Stimulated activated CD4-positive, alpha-beta T cell treated with anti-CD3 and anti-CD28 coated beads, TNF-alpha, amount 100 ng/mL, for 48 hours (primary cell): ENCODE data around the gene NUCB1.

Source experiments
- DNase-seq, 3 donors: peaks; one replicate each; pipeline ENCODE4 v3.0.0-alpha.2; 2020; ENCODE audit warnings: low read depth in 3 of 3

The NUCB1 gene

DNA sequence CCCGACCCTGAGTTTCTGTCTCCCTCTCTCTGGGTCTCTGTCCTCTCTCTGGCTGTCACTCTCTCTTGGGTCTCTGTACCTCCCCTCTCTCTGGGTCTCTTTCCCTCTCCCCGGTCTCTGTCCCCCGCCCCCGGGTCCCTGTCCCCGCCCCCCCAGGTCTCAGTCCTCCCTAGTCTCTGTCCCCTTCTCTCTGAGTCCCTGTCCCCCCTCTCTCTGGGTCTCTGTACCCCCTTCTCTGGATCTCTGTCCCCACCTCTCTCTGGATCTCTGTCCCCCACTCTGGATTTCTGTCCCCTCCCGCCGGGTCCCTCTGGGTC is 62.7 kb downstream of the NUCB1 start:
- DNase-seq: no peak

DNA sequence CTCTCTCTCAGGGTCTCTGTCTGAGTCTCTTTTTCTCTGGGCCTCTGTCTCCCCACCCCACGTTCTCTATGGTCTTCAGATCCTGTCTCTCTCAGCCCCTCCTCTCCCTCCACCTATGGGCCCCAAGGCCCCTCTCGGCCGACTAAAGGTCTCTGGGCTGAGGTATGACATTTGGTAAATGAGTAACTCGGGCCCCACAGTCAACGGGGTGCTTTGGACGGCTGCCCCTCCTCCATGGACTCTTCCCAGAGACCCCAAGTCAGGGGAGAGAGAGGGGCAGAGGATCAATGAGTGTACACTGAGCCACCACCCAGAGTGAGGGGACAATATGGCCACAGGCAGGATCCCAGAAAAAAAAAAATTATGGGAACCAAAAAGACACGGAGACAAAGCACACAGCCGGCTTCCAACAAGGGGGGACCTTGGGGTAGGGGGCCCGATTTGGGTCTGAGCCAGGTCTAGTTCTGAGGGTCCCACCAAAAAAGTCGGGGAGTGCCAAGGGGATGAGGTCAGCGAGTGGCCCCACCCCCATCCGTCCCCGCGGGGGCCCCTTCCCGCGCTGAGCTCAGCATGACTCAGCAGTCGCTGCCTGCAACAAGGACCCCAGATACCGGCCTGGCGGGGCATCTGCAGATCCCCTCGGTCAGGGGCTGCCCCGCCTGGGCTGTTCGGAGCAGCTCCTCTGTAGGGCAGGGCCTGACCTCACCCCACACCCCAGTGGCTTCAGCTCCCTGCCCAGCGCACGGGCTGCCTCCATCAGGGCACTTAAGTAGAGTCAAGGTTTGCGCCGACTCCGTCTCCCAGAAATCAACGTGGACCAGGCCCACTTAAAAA is 63.5 kb downstream of the NUCB1 start:
- DNase-seq: peak; percentile 41 to 66 (median 62)

DNA sequence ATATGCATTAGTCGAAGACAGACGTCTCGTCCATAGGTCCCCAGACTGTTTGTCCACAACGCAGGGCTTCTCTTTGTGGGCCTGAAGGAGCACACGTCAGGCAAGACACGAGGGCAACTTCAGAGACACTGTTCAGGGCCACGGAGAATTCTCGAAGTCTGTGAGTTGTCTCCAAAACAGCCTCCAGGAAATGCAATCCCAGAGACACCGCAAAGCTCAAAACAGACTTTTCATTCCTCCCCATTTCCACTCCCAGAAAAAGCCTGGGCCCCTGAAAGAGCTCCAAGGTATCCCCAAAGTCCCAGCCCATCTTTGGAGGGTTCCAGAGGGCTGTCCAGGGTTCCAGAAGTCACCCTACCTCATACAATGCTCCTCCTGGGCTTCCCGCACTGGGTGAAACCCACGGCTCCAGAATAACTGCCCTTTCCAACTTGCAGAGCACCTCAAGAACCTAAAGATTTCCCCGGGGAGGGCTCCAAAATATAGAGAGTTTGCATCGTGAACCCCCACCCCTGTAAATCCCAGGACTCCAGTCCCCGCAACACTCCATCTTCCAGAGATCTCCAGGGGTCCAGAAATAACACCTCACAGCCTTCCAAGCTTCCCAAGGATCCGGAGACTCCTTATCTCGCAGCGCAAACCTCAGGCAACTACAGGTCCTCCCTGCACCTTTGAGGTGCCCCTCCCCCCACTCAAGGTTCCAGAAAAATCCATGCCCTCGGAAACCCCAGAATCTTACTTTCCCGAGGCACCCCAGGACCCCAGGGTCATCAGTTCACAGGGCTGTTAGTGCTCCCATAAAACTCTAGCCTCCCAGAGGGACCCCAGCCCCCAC is 64.3 kb downstream of the NUCB1 start:
- no peak for DNase-seq

DNA sequence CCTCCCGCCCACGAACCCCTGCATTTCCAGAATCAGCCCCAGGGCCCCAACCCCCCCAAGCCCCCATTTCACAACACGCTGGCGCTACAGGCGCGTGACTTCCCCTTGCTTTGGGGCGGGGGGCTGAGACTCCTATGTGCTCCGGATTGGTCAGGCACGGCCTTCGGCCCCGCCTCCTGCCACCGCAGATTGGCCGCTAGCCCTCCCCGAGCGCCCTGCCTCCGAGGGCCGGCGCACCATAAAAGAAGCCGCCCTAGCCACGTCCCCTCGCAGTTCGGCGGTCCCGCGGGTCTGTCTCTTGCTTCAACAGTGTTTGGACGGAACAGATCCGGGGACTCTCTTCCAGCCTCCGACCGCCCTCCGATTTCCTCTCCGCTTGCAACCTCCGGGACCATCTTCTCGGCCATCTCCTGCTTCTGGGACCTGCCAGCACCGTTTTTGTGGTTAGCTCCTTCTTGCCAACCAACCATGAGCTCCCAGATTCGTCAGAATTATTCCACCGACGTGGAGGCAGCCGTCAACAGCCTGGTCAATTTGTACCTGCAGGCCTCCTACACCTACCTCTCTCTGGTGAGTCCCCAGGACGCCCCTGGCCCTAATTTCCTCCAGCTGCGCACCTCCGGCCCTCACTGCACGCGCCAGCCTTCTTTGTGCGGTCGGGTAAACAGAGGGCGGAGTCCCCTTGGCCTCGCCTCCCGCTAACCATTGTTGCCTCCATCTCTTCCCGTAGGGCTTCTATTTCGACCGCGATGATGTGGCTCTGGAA is 65.1 kb downstream of the NUCB1 start, which contains the start of gene FTL:
Gene FTL (plus strand): TSS at position 270 of the 766 bp plus-strand sequence. CDS start 199 bp downstream, at position 469.
- DNase-seq: peak; percentile 82 to 93 (median 85)

DNA sequence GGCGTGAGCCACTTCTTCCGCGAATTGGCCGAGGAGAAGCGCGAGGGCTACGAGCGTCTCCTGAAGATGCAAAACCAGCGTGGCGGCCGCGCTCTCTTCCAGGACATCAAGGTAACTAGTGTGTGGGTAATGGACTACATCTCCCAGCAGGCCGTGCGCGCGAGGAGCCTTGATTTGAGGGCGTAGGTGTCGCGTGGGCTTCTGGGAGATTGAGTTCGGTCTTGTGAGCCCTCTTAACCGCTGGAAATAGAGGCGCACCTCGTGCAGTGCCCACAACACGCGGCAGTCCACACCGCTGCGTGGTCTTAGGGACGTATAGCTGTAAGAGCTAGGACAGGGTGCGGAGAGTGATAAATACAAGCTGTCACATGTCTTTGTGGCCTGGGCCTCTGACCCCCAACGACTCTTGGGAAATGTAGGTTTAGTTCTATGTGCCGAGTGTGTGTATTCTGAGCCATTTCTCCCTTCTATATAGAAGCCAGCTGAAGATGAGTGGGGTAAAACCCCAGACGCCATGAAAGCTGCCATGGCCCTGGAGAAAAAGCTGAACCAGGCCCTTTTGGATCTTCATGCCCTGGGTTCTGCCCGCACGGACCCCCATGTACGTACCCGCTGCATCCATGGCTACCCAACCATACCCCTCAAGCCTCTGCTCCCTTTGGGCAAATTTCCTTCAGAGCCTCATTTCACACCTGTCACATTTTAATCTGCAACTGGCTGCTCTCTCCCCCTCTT is 65.9 kb downstream of the NUCB1 start:
- peak; percentile 83 to 86 (median 86) for DNase-seq

DNA sequence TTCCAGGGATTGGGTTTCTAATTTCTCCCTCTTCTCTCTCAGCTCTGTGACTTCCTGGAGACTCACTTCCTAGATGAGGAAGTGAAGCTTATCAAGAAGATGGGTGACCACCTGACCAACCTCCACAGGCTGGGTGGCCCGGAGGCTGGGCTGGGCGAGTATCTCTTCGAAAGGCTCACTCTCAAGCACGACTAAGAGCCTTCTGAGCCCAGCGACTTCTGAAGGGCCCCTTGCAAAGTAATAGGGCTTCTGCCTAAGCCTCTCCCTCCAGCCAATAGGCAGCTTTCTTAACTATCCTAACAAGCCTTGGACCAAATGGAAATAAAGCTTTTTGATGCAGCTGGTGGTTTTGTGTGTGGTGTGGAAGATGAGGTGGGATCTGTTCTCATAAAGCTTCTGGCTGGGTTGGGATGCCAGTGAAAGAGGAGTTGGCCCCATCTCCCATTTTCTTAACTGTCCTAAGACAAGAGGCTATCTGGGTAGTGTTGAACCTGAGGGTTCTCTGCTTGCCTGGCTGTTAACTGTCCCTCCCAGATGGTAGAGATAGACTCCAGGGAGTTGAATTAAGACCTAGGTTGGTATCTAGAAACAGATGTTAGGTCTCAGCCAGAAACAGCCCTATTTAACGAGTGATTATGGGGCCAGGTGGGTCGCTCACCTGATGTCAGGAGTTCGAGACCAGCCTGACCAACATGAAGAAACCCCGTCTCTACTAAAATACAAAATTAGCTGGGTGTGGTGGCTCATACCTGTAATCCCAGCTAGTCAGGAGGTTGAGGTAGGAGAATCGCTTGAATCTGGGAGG is 66.6 kb downstream of the NUCB1 start:
- no peak for DNase-seq

DNA sequence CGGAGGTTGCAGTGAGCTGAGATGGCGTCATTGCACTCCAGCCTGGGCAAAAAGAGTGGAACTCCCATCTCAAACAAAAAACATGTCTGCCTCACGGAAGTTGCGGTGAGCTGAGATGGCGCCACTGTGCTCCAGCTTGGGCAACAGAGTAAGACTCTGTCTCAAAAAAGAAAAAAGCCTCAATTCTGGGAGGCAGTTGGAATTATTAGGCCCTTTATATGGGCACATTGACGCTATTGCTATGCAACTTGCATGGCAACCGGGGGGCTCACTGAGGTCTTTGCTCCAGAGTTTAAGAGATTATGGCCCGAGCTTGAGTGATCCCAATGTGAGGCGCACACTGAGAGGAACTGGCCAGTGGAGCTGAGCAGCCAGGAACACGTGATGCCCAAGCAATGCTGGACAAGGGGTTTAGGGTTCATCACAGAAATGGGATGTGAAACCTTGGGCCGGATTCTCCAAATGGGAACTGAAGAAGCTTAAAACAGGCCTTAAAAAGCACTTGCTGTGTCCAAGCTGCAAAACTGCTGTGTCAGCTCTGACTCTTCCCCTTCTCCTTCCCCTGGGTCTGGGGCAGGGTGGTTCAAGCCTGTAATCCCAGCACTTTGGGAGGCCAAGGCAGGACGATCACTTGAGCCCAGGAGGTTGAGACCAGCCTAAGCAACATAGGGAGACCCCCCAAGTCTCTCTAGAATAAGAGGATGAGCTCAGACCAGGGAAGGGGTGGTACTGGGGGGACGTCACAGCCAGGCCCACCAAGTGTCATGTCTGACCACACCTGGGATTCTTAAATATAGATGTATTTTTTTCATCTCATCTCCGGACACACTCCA is 67.5 kb downstream of the NUCB1 start:
- DNase-seq: no peak

DNA sequence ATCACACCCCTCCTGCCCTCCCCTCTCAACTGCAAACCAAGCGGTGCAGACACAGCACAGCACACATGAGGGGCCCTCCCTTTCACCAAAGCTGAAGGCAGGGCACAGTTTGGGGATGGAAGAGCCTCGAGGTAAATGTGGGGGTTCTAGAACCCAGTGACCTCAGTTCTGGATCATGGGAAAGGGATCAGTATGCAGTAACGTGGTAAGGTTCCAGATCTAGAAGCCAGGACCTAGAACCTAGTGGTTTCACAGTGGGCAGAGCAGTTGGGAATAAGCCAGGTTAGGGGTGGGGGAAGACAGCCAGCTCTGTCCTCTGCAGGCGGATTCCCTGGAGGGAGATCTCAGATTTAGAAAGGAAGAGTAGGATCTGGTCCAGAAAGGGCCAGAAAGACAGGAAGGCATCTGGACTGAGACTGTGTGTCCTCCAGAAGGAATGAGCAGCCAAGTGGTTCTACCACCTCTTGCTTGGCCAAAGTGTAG is 68.1 kb downstream of the NUCB1 start:
- no peak for DNase-seq

DNA sequence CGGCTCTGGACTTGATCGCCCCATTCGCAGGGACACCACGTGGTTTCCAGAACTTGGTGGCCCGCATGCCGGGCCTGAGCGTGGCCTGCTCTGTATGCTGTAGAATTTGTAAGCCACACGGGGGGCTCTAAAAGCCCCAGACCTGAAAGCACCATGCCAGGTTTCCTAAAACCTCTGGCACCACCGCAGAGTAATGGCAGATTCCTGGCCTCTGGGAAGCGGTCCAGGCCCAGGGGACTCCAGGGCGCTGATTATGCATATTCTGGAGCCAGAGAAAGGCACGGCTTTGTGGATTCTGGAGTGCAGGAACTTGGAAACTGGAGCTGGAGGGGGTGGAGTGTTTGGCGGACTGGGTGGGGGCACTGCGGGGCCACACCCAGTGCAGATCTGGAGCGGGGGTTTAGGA is 68.7 kb downstream of the NUCB1 start:
- DNase-seq: no peak

DNA sequence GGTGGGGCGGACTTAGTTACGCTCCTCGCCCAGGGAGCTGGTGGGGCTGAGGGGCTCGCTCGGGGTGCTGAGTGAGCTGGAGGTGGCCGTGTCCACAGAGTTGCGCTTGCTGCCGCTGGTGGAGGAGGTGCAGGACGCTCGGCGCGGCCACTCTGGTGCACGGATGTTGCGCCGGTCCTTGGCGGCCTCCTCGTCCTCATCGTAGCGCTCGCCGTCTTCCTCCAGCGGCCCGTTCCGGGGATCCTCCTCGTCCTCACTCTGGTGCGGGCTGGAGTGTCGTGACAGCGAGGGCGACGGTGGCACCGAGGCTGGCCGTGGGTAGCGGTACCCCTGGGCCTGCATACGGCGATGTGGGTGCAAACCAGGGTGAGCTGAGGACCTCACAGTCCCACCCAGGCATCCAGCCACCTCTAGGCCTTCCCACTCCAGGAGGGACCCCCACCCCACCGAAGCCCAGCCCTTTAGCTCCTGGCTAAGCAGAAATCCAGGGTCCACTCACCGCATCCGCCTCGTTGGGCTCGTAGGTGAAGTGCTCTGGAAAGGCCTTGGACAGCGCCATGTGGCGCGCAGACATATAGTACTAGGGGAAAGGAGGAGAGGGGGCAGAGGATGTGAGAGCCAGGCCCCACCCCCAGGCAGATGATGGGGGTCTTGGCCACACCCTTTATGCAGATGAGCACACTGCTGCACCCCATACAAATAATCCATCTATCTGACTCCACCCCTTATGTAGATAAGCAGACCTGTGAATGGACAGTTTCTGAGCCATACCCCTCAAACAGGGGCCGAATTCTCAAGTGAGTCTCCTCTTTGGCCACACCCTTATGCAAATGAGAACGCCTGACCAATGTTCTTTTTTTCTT is 69.4 kb downstream of the NUCB1 start:
- DNase-seq: no peak

DNA sequence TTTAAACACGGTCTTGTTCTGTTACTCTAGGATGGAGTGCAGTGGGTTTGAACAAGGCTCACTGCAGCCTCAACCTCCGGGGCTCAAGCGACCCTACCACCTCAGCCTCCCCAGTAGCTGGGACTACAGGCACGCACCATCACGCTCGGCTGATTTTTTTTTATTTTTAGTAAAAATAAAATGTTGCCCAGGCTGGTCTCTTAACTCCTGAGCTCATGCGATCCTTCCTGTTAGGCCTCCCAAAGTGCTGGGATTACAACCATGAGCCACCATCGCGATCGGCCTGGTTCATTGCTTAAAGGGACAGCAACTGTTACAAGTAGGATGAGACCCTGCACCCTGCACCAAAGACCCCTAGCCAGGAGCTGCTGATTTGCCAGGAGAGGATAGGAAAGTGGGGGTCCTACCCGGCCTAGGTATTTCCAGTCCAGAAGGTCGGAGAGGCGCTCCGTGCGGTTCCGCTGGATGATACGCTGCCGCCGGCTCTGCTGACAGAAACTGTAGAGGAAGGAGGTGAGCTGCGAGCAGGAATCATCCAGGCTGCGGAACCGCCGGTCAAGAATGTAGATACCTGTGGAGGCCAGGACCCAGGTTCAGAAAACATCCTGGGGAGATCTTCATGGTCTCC is 70.1 kb downstream of the NUCB1 start:
- no peak for DNase-seq

DNA sequence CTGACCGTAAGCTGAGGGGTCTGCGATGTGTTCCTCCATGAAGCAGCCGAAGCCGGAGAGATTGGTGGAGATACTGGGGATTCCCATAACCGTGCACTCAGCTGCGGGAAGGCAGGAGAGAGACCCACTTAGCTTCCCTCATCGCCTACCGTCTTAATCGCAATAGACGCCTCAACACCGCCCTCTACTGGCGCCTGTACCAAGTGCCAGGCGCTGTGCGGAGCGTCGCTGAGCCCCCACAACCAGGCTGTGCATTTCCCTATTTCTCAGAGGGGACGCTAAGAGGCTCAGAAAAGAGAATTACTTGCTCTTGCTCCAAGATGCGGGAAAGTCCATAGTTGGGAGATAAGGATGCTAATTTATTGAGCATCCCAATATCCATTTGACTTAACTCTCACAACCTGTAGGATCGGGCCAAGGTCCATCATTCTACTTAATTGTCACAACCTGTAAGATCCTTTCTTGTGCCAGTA is 70.8 kb downstream of the NUCB1 start:
- DNase-seq: peak; percentile 52 to 87 (median 74)
